Hematopoietic multipotent progenitor cell treated with erythropoietin and hydrocortisone succinate and interleukin-3 and kit ligand, for 15 days (in vitro differentiated cells): ENCODE measurements around the gene LRG1.

Experiments used
- DNase-seq: peaks from one replicate; pipeline ENCODE4 v3.0.0-alpha.2; 2015; ENCODE audit warnings: low spot score

LRG1 gene

GRCh38 chr19:4539693-4540581 is at the start of gene LRG1:
LRG1 (minus strand) TSS chr19:4540036; CDS start chr19:4540013, 23 bp downstream.
- no peak for DNase-seq

- DNase-seq: no peak
These were observed 48.5 kb upstream of the LRG1 start for GRCh38 chr19:4588291-4588761.

GRCh38 chr19:4587527-4587926 is 47.7 kb upstream of the LRG1 start:
- no peak for DNase-seq

- DNase-seq: no peak
These were observed 46.9 kb upstream of the LRG1 start for GRCh38 chr19:4586691-4587090.

- DNase-seq: no peak
These were observed 46.4 kb upstream of the LRG1 start for GRCh38 chr19:4586245-4586644.

- no peak for DNase-seq
These were observed 45.7 kb upstream of the LRG1 start for GRCh38 chr19:4585556-4585955.

GRCh38 chr19:4584670-4585460 is 45.0 kb upstream of the LRG1 start:
- no peak for DNase-seq

GRCh38 chr19:4583961-4584669 is 44.3 kb upstream of the LRG1 start:
- DNase-seq: no peak

- no peak for DNase-seq
These were observed 43.4 kb upstream of the LRG1 start for GRCh38 chr19:4582980-4583842.

GRCh38 chr19:4581666-4582553 is 42.1 kb upstream of the LRG1 start:
- no peak for DNase-seq

GRCh38 chr19:4580961-4581665 is 41.3 kb upstream of the LRG1 start:
- no peak for DNase-seq

- DNase-seq: no peak
These were observed 40.4 kb upstream of the LRG1 start for GRCh38 chr19:4580021-4580901.

GRCh38 chr19:4579389-4579788 is 39.6 kb upstream of the LRG1 start:
- no peak for DNase-seq

GRCh38 chr19:4578552-4579248 is 38.9 kb upstream of the LRG1 start:
- no peak for DNase-seq

GRCh38 chr19:4577020-4577782 is 37.4 kb upstream of the LRG1 start:
- DNase-seq: no peak

- peak; percentile 59 for DNase-seq
These were observed 36.4 kb upstream of the LRG1 start for GRCh38 chr19:4576016-4576933.
